NCI-H2196 (cell line): ENCODE results near the gene PPP6R1.
A peak's percentile ranks its signal among the peaks of the same experiment; 100 is the strongest.

ENCODE experiments used
- DNase-seq: peaks from one replicate; lab custom pipeline; 2025; ENCODE audit not compliant: unreplicated experiment; lab: John Stamatoyannopoulos, UW

The PPP6R1 gene

GRCh38 chr19:55258828-55259539, at the start of gene PPP6R1:
Gene PPP6R1, minus strand, starts transcription at chr19:55259017. Its CDS starts 11,914 bp downstream, at chr19:55247103.
- DNase-seq = peak; percentile 99

GRCh38 chr19:55308281-55308680, 49.5 kb upstream of the PPP6R1 start:
- DNase-seq = no peak

- DNase-seq = no peak
Observed at GRCh38 chr19:55306712-55307111, 47.9 kb upstream of the PPP6R1 start.

- DNase-seq = no peak
Observed at GRCh38 chr19:55305983-55306562, 47.3 kb upstream of the PPP6R1 start.

- DNase-seq = peak; percentile 36
Observed at GRCh38 chr19:55305491-55305890, 46.7 kb upstream of the PPP6R1 start.

GRCh38 chr19:55304980-55305379, 46.2 kb upstream of the PPP6R1 start:
- DNase-seq = no peak

- peak; percentile 16 for DNase-seq
Observed at GRCh38 chr19:55304279-55304978, 45.6 kb upstream of the PPP6R1 start.

GRCh38 chr19:55303477-55303876, 44.7 kb upstream of the PPP6R1 start:
- no peak for DNase-seq

- no peak for DNase-seq
Observed at GRCh38 chr19:55302318-55302703, 43.5 kb upstream of the PPP6R1 start.

- DNase-seq = peak; percentile 85
Observed at GRCh38 chr19:55301459-55302317, 42.9 kb upstream of the PPP6R1 start.

GRCh38 chr19:55300886-55301458, 42.2 kb upstream of the PPP6R1 start:
- no peak for DNase-seq

- no peak for DNase-seq
Observed at GRCh38 chr19:55299991-55300390, 41.2 kb upstream of the PPP6R1 start.

GRCh38 chr19:55297267-55297666, 38.5 kb upstream of the PPP6R1 start:
- no peak for DNase-seq

GRCh38 chr19:55289117-55289796, 30.4 kb upstream of the PPP6R1 start:
- DNase-seq = no peak

- no peak for DNase-seq
Observed at GRCh38 chr19:55287361-55288079, 28.7 kb upstream of the PPP6R1 start.

- DNase-seq = no peak
Observed at GRCh38 chr19:55285229-55285890, 26.5 kb upstream of the PPP6R1 start.

GRCh38 chr19:55284405-55285058, 25.7 kb upstream of the PPP6R1 start:
- no peak for DNase-seq

GRCh38 chr19:55283548-55284377, 24.9 kb upstream of the PPP6R1 start, which contains the start of gene BRSK1:
Gene BRSK1, plus strand, starts transcription at chr19:55283997. Its CDS starts 446 bp downstream, at chr19:55284443.
- peak; percentile 81 for DNase-seq
